ENCODE measurements around the gene SLC17A8.
A peak's percentile ranks its signal among the peaks of the same experiment; 100 is the strongest.
"Not testable (repeated sequence)": the region's sequence is repeated elsewhere in the genome, so short reads cannot be mapped to it uniquely, and the experiment has no call there.

Gene SLC17A8

DNA sequence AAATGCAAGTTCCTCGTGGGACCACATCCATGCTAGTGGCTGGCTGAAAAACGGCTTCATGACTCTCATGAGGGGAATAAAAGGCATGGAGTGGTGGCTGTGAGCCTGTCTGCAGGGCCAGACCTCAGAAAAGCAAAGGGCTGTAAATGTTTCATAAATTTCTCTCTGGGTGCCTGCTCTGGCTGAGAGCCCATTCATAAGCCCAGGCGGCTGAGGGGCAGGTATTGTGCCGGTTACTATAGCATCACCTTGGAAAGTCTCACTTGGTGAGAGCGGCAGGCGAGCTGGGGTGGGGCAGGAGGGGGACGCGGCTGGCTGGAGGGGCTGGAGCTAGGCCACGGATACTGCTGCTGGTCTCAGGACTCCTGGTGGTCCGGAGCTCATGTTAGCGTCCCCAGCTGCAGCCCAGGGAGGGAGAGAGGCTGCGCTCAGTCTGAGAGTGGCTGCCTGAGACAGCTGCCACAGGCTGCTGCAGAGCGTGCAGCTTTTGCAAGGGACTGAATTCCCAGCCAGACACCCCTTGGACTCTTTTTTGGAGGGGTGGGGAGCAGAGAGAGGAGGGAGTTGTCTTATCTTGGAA is at the start of gene SLC17A8:
SLC17A8 (plus strand) TSS at position 431 of the 580 bp plus-strand sequence. CDS start 318 bp downstream, outside the sequence.
- no peak for DNase-seq (ENCODE audit: low spot score)

DNA sequence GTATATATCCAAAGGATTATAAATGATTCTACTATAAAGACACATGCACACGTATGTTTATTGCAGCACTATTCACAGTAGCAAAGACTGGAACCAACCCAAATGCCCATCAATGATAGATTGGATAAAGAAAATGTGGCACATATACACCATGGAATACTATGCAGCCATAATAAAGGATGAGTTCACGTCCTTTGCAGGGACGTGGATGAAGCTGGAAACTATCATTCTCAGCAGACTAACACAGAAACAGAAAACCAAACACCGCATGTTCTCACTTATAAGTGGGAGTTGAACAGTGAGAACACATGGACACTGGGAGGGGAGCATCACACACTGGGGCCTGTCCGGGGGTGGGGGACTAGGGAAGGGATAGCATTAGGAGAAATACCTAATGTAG is 48.7 kb upstream of the SLC17A8 start:
- not testable (repeated sequence) for DNase-seq (ENCODE audit: low spot score)

DNA sequence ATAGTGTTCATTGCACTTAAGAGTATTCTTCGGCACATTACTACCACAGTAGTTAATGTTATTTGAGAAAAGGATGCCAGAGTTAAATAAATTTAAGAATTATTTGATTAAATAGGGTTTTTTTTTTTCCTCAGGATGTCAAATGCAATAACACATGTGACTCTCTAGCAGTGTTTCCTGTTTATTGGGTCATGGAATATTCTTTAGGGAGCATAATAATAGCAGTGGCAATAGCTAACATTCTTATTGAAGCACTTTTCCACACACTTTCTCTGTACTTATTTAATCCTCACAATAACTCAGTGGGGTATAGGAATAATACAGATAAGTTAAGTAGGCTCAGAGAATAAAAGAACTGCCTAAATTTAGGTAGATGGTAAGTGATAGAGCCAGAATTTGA is 45.6 kb upstream of the SLC17A8 start:
- DNase-seq (ENCODE audit: low spot score), result no peak

DNA sequence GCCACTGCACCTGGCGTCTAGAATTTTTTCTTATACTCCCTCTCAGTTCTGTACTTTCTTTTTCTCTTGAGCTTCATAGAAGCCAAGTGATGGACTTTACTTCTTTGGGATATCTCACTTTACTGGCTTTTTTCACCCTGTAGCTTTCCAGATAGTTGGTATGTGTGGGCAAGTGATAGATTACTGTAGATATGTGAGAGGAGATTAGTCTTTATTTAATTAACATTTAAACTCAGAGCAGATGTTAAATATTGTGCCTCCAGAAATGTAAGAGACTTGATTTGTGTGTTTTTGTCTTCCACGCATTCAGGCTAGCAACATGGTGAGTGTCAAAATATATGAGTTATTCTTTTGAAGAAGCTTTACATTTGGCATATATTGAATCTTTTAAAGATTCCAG is 39.5 kb upstream of the SLC17A8 start:
- DNase-seq (ENCODE audit: low spot score), result no peak

DNA sequence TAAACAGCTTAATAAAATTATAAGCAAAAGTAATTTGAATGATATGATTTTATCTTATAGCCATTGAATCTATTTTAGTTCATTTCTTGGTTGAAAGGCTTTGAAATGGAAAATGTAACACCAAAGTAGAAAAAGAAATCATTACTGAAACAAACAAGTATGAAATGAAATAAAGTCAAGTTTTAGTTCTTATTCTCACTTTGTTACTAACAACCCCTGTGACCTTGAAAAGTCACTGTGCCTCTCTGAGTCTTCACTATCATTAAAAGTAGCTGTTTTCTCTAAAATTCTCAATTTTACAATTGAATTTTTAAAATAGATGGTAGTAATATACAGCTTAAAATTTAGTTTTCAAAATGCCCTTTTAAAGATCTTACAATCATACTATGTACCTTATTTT is 32.4 kb upstream of the SLC17A8 start:
- DNase-seq (ENCODE audit: low spot score), result no peak

DNA sequence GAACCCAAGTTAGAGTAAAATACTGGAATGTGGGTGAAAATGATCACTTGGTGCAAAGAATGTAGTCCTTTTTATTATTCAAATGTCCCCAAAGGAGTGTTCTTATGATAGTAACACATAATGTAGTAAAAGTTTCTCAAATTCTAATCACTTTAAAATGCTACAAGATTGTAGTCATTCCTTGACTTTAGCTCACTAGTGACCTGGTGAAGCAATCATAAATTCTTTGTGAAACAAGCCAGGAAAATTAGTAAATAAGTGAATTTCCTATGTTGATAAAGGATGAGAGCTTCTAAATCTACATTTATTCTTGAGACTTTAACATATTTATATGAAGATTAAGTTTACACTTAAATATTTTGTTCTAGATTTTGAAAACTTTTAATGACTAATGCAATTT is 30.7 kb upstream of the SLC17A8 start:
- no peak for DNase-seq (ENCODE audit: low spot score)

DNA sequence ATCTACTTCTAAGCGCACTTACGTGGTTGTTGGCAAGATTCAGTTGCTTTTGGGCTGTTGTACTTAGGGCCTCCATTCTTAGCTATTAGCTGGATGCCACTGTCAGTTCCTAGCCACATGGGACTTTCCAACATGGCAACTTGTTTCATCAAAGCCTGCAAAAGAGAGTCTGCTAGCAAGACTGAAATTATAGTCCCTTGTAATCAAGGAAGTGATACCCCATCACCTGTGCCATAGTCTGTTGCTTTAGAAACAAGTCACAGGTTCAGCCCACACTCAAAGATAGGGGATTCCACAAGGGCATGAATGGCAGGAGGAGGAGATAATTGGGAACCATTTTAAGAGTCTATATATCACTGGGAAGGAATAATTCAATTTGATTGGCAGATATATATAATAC is 27.1 kb upstream of the SLC17A8 start:
- no peak for DNase-seq (ENCODE audit: low spot score)

DNA sequence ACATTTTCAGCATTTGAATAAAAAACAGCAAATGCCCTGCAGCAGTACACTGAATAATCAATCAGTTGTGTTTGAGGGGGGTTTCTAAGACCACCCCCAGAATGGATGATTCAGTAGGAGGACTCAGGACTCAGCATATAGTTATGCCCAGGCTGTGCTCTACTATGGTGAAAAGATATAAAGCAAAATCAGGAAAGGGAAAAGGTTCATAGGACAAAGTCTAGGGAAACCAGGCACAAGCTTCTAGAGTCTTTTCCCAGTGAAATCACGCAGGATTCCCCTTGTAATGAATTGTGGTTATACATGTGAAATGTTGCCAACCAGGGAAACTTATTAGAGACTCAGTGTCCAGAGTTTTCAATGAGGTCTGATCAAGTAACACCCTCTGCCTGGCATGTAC is 25.0 kb upstream of the SLC17A8 start:
- no peak for DNase-seq (ENCODE audit: low spot score)

DNA sequence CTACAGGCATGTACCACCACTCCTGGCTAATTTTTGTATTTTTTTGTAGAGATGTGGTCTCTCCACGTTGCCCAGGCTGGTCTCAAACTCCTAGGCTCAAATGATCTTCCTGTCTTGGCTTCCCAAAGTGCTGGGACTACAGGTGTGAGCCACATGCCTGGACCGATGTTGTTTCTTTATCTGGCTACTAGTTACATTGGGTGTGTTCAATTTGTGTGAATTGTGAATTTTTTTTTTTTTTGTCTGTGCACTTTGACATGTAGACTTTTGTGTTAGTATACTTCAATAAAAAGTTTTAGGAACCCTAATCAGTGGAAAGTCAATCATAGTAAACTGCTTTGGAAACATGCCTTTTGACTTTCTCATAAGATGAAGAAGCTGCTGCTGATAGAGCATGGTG is 24.0 kb upstream of the SLC17A8 start:
- no peak for DNase-seq (ENCODE audit: low spot score)

DNA sequence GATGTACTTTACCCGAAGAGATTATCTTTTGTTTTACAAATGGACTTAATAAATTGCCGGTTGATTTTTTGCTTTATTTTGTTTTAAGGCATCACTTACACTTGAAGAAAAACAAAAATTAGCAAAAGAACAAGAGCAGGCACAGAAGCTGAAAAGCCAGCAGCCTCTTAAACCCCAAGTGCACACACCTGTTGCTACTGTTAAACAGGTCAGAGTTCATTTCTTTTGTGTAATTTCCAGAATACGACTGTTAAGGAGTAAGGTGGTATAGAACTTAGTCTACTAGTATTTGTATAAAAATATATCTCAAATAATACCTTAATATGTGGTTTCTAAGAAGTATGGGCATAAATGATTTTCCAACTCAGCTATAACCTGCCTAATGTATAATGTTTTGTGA is 19.6 kb upstream of the SLC17A8 start:
- no peak for DNase-seq (ENCODE audit: low spot score)

DNA sequence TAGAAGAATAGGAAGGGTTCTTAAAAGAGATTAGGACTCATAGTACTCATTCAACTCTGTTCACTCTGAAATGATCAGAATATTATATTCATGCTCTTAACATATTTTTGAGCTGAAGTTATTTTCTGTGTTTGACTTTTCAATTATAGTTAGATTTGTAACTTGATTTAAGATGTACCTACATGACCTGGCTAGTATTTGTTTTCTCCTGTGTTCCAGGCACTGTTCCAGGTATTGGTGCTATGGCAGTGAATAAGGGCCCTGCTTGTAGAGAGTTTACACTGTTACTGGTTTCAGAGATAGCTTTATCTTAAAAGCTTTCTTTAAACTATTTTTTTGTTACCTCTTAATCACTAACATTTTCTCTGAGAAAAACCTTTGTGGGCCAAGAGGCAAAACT is 19.1 kb upstream of the SLC17A8 start:
- no peak for DNase-seq (ENCODE audit: low spot score)

DNA sequence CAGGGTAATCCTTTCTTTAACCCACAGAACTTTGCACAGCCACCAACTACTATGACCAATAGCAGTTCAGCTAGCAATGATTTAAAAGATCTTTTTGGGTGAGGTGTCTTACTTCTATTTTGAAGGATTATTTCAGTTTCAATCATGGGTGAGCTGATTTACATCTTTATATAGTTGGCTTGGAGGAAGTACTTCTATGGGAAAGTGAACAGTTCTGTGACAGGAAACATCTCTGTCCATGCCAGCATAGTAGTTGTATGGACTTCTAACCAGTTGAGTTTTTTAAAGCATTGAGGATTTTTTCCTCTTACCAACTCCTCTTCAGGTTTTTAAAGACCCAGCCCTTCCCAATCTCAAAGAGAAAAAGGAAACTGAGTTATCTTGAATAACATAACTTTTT is 17.8 kb upstream of the SLC17A8 start:
- no peak for DNase-seq (ENCODE audit: low spot score)

DNA sequence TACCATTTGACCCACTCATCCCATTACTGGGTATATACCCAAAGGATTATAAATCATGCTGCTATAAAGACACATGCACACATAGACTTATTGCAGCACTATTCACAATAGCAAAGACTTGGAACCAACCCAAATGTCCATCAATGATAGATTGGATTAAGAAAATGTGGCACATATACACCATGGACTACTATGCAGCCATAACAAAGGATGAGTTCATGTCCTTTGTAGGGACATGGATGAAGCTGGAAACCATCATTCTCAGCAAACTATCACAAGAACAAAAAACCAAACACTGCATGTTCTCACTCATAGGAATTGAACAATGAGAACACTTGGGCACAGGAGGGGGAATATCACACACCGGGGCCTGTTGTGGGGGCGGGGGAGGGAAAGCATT is 14.0 kb upstream of the SLC17A8 start:
- DNase-seq (ENCODE audit: low spot score), result not testable (repeated sequence)

DNA sequence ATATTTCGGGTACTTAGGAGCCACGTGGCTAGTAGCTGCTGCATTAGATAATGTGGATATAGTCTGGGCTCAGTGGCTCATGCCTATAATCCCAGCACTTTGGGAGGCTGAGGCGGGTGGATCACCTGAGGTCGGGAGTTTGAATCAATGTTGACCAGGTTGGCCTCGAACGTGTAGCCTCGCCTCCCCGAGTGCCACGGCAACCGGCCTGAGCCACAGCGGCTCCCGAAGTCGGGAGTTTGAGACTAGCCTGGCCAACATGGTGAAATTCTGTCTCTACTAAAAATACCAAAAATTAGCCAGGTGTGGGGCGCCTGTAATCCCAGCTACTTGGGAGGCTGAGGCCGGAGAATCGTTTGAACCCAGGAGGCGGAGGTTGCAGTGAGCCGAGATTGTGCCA is 12.5 kb upstream of the SLC17A8 start:
- DNase-seq (ENCODE audit: low spot score), result not testable (repeated sequence)

DNA sequence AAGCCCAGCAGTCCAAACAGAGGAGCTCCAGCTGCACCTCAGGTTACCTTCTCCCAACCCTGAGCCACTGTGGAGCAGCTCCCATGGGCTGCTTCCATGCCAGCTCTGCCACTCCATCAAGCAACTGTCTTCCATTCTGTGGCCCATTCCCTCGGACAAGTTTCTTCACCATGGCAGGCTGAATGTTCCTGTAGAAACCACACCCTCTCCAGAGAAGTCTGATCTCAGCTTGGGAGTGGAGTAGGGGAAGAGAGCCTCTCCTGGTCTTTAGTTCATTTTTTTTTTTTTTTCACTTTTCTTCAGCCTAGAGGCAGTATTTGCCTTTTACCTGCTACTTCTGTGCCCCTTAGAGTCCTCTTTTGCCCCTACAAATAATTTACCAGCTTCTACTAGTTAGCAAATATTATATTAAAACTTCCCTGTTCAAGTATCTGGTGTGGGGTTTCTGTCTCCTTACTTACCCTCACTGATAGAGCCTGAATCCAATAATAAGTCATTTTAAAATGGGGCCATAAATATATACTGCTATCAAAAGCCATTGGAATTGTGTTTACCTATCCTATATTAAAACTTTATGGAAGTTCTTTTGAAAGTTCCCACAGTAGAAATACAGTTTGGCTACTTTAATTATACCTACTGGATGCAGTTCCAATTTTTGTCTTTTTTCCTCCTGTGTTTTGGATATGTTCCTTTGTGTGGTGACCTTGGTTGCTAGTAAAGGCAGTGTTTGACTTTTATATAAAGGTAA is 11.7 kb upstream of the SLC17A8 start:
- no peak for DNase-seq (ENCODE audit: low spot score)

DNA sequence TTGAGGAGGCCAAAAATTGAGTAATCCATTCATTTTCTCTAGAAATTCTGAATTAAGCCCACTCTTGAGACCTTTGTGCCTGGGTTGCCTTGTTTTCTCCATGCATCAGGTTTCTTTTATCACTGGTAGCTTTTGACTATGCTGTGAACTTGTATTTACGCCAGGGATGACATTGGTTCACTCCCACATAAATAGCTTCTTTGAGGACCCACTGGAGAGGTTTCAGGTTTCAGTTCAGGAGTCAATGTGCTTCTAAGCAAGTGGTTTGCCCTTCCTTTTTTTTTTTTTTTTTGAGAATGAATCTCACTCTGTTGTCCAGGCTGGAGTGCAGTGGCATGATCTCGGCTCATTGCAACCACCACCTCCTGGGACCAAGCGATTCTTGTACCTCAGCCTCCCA is 10.2 kb upstream of the SLC17A8 start:
- DNase-seq (ENCODE audit: low spot score), result no peak

DNA sequence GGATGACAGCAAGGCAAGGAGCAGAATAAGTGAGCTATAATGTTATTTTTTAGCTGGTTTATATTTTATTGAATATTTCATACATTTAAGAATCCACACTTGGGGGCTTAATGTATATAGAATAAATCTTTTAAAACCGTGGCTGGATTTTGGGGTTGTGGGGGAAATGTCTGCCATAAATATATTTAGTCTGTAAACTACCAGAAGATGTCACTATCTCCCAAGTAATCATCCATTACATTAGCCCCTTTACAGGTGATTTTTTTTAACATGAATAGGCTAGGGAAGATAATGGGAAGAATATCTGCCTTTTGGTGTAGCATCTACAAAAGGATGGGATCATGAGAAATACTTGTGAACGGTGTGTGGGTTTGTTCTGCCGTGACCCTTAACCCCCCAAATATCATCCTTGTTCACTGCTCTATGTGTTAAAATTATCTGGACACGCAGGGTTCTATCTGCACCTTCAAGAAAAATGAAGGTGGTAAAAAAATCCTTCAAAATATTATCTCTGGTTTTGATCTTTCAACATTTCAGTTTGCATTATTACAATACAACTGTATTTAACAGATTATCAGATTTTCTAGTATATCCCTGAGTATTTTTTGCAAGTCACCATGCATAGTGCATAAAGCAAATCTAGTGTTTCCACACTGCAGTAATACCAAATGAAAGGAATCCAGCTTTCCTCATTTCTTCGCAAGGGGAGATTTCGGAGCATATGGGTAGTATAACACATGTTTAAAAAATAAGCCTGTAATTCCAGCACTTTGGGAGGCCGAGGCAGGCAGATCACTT is 8.0 kb upstream of the SLC17A8 start:
- peak; percentile 23 for DNase-seq (ENCODE audit: low spot score)

DNA sequence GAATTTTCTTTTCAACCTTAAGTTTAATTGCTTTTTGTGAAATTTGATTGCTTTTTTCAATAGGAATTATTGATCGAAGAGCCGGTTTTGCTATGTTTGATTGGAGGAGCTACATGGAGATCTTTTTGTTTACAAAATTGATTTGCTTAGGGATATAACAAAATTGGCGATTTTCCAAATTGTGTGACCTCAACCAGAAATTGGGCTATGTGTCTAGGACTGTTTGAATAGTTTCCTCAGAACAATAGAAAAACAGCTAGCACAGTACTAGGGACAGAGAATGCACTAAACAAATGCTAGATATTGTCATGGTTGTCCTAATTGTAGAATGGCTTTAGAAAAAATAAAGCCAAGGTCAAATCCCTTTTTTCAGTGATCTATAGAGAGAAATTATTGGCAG is 2.4 kb downstream of the SLC17A8 start:
- no peak for DNase-seq (ENCODE audit: low spot score)

DNA sequence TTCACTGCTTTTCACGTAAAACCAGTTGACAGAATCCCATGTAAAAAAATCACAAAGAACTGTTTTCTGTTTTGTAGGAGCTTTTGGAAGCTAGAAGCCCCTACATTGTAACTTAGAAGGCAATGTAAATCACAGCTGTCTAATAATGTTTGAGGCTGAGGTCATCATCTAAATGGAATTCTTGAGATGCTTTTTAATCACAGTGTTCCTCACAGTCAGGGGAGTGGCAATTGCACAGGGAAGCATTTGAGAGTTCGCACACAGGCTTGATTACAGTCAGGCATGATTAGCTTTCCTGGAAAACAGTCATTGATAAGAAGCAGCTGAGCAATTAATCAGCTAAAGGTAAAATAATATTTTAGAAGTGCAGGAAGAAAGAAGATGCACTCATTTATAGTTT is 2.9 kb downstream of the SLC17A8 start:
- DNase-seq (ENCODE audit: low spot score), result no peak

DNA sequence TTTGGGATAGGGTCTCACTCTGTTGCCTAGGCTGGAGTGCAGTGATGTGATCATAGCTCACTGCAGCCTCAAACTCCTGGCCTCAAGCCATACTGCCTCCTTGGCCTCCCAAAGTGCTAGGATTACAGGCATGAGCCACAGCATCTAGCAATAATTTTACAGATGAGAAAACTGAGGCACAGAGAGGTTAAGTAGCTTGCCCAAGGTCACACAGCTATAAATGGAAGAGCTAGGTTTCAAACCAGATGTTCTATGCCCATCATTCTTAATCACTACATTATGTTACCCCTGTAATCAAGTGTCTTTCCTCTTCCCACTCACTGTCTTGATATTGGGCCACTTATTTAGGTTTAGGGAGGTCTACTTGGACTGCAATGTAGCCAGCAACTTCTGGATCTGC is 3.6 kb downstream of the SLC17A8 start:
- DNase-seq (ENCODE audit: low spot score), result no peak

DNA sequence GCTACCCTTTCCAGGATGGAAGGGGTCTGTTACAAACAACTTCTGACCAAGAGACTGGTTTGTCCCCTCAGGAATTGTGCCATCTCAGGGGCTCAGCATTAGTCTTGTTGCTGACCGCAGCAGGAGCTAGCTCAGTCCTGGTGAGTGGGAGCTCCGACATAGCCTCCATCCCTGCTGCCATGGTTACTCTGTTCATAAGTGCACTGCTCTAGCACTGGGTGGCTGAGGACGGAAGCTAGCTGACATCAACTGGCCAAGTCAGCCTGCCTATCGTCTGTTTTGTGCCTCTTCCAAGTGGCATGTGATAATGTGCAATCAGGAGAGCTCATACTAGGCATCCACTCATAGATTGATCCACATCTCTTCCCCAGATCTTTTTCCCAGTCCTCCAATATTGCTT is 7.5 kb downstream of the SLC17A8 start:
- no peak for DNase-seq (ENCODE audit: low spot score)

DNA sequence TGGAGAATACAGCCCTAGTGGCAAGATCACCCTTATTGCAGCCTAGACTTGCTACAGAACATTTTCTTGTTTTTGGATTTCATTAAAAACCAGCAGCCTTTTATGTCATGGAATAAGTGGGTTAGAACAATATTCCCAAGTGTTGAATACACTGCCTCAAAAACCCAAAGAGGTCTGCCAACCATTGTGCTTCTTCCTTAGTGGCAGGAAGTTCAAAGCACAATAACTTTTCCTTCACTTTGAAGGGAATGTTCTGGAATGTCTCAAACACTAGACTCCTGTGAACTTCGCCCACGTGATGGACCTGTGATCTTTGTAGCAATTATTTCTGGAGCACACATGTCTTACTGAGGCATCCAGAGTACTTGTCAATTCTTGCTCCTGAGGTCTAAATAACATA is 8.5 kb downstream of the SLC17A8 start:
- DNase-seq (ENCODE audit: low spot score), result no peak

DNA sequence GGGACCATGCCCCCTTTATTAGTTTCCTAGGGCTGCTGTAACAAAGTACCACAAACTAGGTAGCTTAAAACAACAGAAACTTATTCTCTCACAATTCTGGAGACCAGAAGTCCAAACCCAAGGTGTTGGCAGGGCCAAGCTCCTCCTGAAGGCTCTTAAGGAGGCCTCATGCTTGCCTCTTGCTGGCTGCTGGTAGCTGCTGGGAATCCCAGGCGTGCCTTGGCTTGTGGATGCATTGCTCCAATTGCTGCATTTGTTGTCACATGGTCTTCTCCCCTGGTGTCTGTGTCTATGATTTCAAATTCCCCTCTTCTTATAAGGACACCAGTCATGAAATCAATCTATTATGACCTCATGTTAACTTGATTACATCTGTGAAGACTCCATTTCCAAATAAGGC is 11.2 kb downstream of the SLC17A8 start:
- DNase-seq (ENCODE audit: low spot score), result no peak

Measured in cerebellar cortex (tissue), 1 donor.